ENCODE results near the gene CSGALNACT2. TPM values are rescaled to one million over a fixed set of nuclear protein-coding genes. Genes with fewer than 3 reads are reported as not detected.
A peak's percentile ranks its signal among the peaks of the same experiment; 100 is the strongest.

The CSGALNACT2 gene
- total and polyA plus RNA-seq, 12 donors = 4.6 to 12.9 (median 9.6) TPM

DNA sequence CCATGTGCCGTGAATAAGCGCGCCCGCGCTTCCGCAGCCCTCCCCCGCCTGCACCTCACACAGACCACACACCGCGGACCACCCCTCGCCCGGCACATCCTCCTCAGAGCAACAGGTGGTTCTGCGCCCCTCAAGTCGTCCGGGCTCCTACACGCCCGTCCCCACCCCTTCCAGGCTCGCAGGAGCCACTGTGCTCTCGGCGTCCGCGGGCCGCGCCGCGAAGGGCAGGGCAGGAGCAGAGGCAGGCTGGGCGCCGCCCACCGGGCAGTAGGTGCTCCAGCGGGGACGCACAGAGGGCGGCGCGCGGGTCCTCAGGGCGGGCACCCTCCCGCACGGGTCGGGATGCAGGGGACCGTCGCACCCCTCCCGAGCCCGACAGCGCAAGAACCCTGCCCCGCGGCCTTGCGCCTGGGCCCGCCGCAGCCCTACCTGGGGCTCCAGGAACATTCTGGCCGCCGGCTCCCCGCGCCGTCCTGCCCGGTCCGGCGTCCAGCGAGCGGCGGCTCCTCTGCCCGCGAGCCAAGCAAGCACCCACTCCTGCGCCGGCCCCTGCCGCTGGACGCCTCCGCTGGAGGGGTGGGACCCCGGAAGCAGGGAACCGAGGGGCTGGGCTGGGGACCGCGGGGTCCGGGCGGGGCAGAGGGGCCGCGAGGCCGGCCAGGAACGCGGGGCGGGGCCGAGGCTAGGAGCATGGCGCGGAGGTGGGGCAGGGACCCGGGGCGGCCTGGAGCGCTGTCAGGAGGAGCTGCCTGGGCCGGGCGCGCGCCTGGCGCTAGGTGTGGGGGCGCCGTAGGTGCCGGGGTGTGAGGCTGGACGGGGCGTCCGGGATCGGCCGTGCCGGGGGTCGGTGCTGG, 91.2 kb downstream of the CSGALNACT2 start:
- Histone ChIP-seq H3K36me3 (no peaks in the 10 kb centered on the region), H3K9me3 (no peaks in the 10 kb centered on the region), H3K27ac (peak overlapping the region in 1 of 10 donors; percentile 65), H3K4me1 (peaks cover 0 to 17% (median 7%) of the 10 kb centered on the region in 9 donors), H3K27me3 (peaks cover 20 to 59% (median 46%) of the 10 kb centered on the region in 7 donors), H3K4me3 (peak overlapping the region in 8 of 10 donors; percentile 22 to 52 (median 32))
- no peak for DNase-seq
- WGBS, 2 donors = 1% methylated on average over 79 to 99 of the region's 99 CpGs
- intact Hi-C loops (cut with DNase I) = no loop called here
- ATAC-seq = peak in 3 of 8 donors; percentile 22 to 34 (median 26)
- no peak for TF ChIP-seq CTCF (IDR thresholded peaks at IDR 0.05)

DNA sequence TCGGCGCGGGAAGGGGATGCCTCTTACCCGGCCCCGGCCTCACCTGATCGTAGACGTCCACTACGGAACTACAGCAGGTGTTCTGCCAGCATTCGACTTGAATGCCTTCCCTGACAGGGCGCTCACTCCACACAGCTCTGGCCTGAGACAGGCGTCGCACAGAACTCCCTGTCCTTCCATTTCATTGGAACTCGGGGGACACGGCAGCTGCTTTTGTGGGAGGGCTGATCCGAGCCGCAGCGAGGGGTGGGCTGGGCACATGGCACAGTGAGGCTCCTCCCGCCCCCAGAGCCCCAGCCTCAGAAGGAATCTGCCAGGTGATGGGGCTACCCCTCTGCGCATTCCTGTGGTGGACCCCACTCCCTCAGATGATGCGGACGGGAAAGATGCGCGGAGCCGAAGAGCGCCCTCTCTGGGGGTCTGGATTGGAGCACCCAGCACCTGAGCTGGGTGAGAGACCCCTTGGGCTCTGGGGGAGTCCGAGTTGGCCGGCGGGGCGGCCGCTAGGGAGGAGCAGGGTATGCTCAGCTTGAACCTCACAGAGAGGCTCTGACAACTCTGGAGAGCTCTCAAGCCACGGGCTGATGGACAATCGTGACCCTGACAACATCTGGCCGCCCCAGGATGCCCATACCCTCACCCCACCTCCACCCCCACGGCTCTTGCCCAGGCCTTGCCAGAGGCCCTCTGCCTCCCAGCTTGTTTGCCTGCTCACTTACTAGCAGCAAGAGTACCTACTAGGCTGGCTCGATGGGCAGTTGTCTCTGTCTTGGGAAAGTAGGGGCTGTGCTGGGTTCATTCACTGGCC, 92.1 kb downstream of the CSGALNACT2 start:
- no peak for TF ChIP-seq CTCF (IDR thresholded peaks at IDR 0.05)
- peak overlapping the region in 1 of 10 donors; percentile 65 for H3K27ac ChIP-seq
- no peaks in the 10 kb centered on the region for H3K36me3 ChIP-seq
- 23% methylated on average over 35 of the region's 35 CpGs for WGBS, 2 donors
- H3K27me3 ChIP-seq = peaks cover 20 to 60% (median 46%) of the 10 kb centered on the region in 7 donors
- DNase-seq (no peak), ATAC-seq (no peak)
- intact Hi-C loops (cut with DNase I) = no loop called here
- no peaks in the 10 kb centered on the region for H3K9me3 ChIP-seq
- H3K4me1 ChIP-seq = peaks cover 0 to 17% (median 7%) of the 10 kb centered on the region in 9 donors
- peak overlapping the region in 4 of 10 donors; percentile 28 to 52 (median 41) for H3K4me3 ChIP-seq

GRCh38 chr10:43230909-43231522, 92.8 kb downstream of the CSGALNACT2 start:
- intact Hi-C loops (cut with DNase I) = no loop called here
- peaks cover 20 to 60% (median 46%) of the 10 kb centered on the region in 7 donors for H3K27me3 ChIP-seq
- H3K36me3 ChIP-seq = no peaks in the 10 kb centered on the region
- no peak for TF ChIP-seq CTCF (IDR thresholded peaks at IDR 0.05)
- no peak for DNase-seq
- peak overlapping the region in 1 of 10 donors; percentile 55 for H3K27ac ChIP-seq
- no peak overlapping the region for H3K4me3 ChIP-seq
- no peak for ATAC-seq
- WGBS, 2 donors = 86 to 91% methylated on average over 8 of the region's 8 CpGs
- no peaks in the 10 kb centered on the region for H3K9me3 ChIP-seq
- peaks cover 0 to 17% (median 7%) of the 10 kb centered on the region in 9 donors for H3K4me1 ChIP-seq

Measured in heart right ventricle (tissue), 16 donors.